PC-9 (cell line): ENCODE results near the gene RPS8. TPM values are rescaled to one million over a fixed set of nuclear protein-coding genes. Genes with fewer than 3 reads are reported as not detected.
"Not testable (repeated sequence)": the region's sequence is repeated elsewhere in the genome, so short reads cannot be mapped to it uniquely, and the experiment has no call there.

Source experiments
- BruUV-seq: library from RNA; stranded (reverse); fragments of 400-500 nt; replicated peaks from 2 replicates; lab custom pipeline; 2021; lab: Mats Ljungman, UMichigan
- CTCF ChIA-PET: fragments of 300-600 bp; sonication (Branson Sonifier 250); formaldehyde crosslinking; loops from one replicate; lab custom pipeline; 2022; ENCODE audit warnings: antibody characterized with exemption; lab: Charles Lee
- POLR2A ChIA-PET: fragments of 300-600 bp; sonication (Branson Sonifier 250); formaldehyde crosslinking; loops from one replicate; lab custom pipeline; 2022; ENCODE audit warnings: antibody characterized with exemption; ENCODE audit not compliant: unreplicated experiment; lab: Charles Lee
- DNase-seq, 2 experiments: peaks; one replicate each; pipeline versions ENCODE4 v3.0.0 to v3.0.0-alpha.2; 2015 to 2022; ENCODE audit warnings: mixed read lengths in 1 of 2
- H2AFZ ChIP-seq: fragments of 200-600 bp; sonication (generic); 2 replicates; pipeline ENCODE4 v1.8.1; 2017; ENCODE audit warnings: antibody characterized with exemption
- H3F3A ChIP-seq: fragments of 200-600 bp; sonication (generic); 2 replicates; pipeline ENCODE4 v1.8.1; 2017; ENCODE audit warnings: antibody characterized with exemption, mild to moderate bottlenecking, low read depth; ENCODE audit not compliant: insufficient read depth
- H3K27ac ChIP-seq: fragments of 200-600 bp; sonication (generic); 2 replicates; pipeline ENCODE4 v1.6.1; 2016; ENCODE audit warnings: mixed run types
- H3K27me3 ChIP-seq: fragments of 200-600 bp; sonication (generic); 2 replicates; pipeline ENCODE4 v1.6.1; 2016; ENCODE audit warnings: low read depth, mixed run types; ENCODE audit not compliant: insufficient read depth
- H3K36me3 ChIP-seq: fragments of 200-600 bp; sonication (generic); 2 replicates; pipeline ENCODE4 v1.6.1; 2016; ENCODE audit warnings: low read depth, mixed run types
- H3K4me1 ChIP-seq: fragments of 200-600 bp; sonication (generic); replicated peaks from 2 replicates; pipeline ENCODE4 v1.6.1; 2016; ENCODE audit warnings: mixed run types; ENCODE audit not compliant: insufficient read depth
- H3K4me2 ChIP-seq: fragments of 200-600 bp; sonication (generic); 2 replicates; pipeline ENCODE4 v1.6.1; 2017; ENCODE audit warnings: mixed run types
- H3K4me3 ChIP-seq: fragments of 200-600 bp; sonication (generic); 2 replicates; pipeline ENCODE4 v1.6.1; 2016; ENCODE audit warnings: mixed run types
- H3K79me2 ChIP-seq: fragments of 200-600 bp; sonication (generic); 2 replicates; pipeline ENCODE4 v1.6.1; 2017; ENCODE audit warnings: low read depth, mixed run types
- H3K9me2 ChIP-seq: fragments of 200-600 bp; sonication (generic); 2 replicates; pipeline ENCODE4 v1.8.1; 2017; ENCODE audit warnings: mild to moderate bottlenecking; ENCODE audit not compliant: insufficient read depth
- H3K9me3 ChIP-seq: fragments of 200-600 bp; sonication (generic); 2 replicates; pipeline ENCODE4 v1.8.1; 2016; ENCODE audit warnings: low read depth; ENCODE audit not compliant: insufficient read depth
- H4K20me1 ChIP-seq: fragments of 200-600 bp; sonication (generic); 2 replicates; pipeline ENCODE4 v1.8.1; 2017; ENCODE audit not compliant: insufficient read depth
- EZH2 ChIP-seq: fragments of 200-600 bp; sonication (generic); IDR thresholded peaks from 2 replicates; pipeline ENCODE4 v1.8.0; 2017; ENCODE audit warnings: antibody characterized with exemption, low read depth
- intact Hi-C: fragments of 100-400 bp; cut with micrococcal nuclease; formaldehyde crosslinking; loops from one replicate; pipeline ENCODE4 v1.10.0; 2022; ENCODE audit not compliant: unreplicated experiment
- total RNA-seq: library from RNA; stranded (reverse); gene quantifications from 2 replicates; pipeline ENCODE4 v1.2.3, GENCODE V29; 2021
- TF ChIP-seq, protein P1 (sequence below): fragments of 200-600 bp; sonication (generic); conservative IDR thresholded peaks from 2 replicates; pipeline ENCODE4 v1.6.1; 2017; ENCODE audit warnings: mixed run types, antibody characterized with exemption, mild to moderate bottlenecking, moderate library complexity

RPS8 gene
- total RNA-seq, 1 experiment from 2014 or later, result 2,059 TPM

GRCh38 chr1:44822981-44823451 lies 47.7 kb downstream of the RPS8 start:
- no peak for DNase-seq
- H3K27ac ChIP-seq, result no peak overlapping the region
- no peaks in the 10 kb centered on the region for H3K27me3 ChIP-seq
- no peak overlapping the region for H3K4me2 ChIP-seq
- no TSS peak for BruUV-seq
- no peaks in the 10 kb centered on the region for H3K36me3 ChIP-seq
- H3K79me2 ChIP-seq, result no peaks in the 10 kb centered on the region
- ChIA-PET CTCF (interaction anchor here (1.1 kb wide), 1 partner anchor 30 kb away, joined by 3 read pairs; no protein-coding TSS in a partner anchor), POLR2A (no interaction called here)
- no peak overlapping the region for H2AFZ ChIP-seq
- H3K9me3 ChIP-seq, result no peaks in the 10 kb centered on the region
- intact Hi-C loops, result no loop called here
- H4K20me1 ChIP-seq, result no peaks in the 10 kb centered on the region
- H3F3A ChIP-seq, result peaks cover 25% of the 10 kb centered on the region
- TF ChIP-seq EZH2, result no peak
- TF ChIP-seq, protein P1, sequence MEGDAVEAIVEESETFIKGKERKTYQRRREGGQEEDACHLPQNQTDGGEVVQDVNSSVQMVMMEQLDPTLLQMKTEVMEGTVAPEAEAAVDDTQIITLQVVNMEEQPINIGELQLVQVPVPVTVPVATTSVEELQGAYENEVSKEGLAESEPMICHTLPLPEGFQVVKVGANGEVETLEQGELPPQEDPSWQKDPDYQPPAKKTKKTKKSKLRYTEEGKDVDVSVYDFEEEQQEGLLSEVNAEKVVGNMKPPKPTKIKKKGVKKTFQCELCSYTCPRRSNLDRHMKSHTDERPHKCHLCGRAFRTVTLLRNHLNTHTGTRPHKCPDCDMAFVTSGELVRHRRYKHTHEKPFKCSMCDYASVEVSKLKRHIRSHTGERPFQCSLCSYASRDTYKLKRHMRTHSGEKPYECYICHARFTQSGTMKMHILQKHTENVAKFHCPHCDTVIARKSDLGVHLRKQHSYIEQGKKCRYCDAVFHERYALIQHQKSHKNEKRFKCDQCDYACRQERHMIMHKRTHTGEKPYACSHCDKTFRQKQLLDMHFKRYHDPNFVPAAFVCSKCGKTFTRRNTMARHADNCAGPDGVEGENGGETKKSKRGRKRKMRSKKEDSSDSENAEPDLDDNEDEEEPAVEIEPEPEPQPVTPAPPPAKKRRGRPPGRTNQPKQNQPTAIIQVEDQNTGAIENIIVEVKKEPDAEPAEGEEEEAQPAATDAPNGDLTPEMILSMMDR, result no peak
- peaks cover 14% of the 10 kb centered on the region for H3K4me1 ChIP-seq
- no peaks in the 10 kb centered on the region for H3K9me2 ChIP-seq
- no peak overlapping the region for H3K4me3 ChIP-seq

- H3K4me3 ChIP-seq, H2AFZ ChIP-seq, H3K79me2 ChIP-seq, H3K4me2 ChIP-seq, H3K4me1 ChIP-seq, CTCF ChIA-PET, H3K9me3 ChIP-seq, intact Hi-C loops, H4K20me1 ChIP-seq, BruUV-seq, POLR2A ChIA-PET, H3K36me3 ChIP-seq, H3K27ac ChIP-seq, H3K9me2 ChIP-seq, H3K27me3 ChIP-seq, DNase-seq: not testable (repeated sequence)
- H3F3A ChIP-seq, result peaks cover 11% of the 10 kb centered on the region
These were observed 49.1 kb downstream of the RPS8 start for GRCh38 chr1:44824392-44824791.

- Histone ChIP-seq H3K27me3 (no peaks in the 10 kb centered on the region), H3K36me3 (no peaks in the 10 kb centered on the region), H3K79me2 (no peaks in the 10 kb centered on the region), H4K20me1 (no peaks in the 10 kb centered on the region), H3K9me3 (no peaks in the 10 kb centered on the region), H3K4me2 (no peak overlapping the region), H2AFZ (no peak overlapping the region), H3K27ac (no peak overlapping the region), H3K4me3 (no peak overlapping the region), H3K4me1 (no peaks in the 10 kb centered on the region), H3K9me2 (no peaks in the 10 kb centered on the region), H3F3A (peaks cover 4% of the 10 kb centered on the region; the same call in 1 of the 2 replicates)
- TF ChIP-seq, protein P1, result no peak
- TF ChIP-seq EZH2, result no peak
- ChIA-PET POLR2A (no interaction called here), CTCF (interaction anchor here (1.2 kb wide), 1 partner anchor 184 kb away, joined by 4 read pairs; the partner anchor contains the start of gene HECTD3)
- BruUV-seq, result no TSS peak
- intact Hi-C loops, result no loop called here
- no peak for DNase-seq
These were observed 51.2 kb downstream of the RPS8 start for GRCh38 chr1:44826375-44827196.
